GM19043 (cell line): ENCODE measurements around the gene ANKRD13C.

Experiments used
- ATAC-seq: cut with Tn5 transposase; IDR thresholded peaks from one replicate; pipeline ENCODE4 v1.9.1; 2021; ENCODE audit warnings: low read depth; ENCODE audit not compliant: unreplicated experiment

ANKRD13C gene

DNA sequence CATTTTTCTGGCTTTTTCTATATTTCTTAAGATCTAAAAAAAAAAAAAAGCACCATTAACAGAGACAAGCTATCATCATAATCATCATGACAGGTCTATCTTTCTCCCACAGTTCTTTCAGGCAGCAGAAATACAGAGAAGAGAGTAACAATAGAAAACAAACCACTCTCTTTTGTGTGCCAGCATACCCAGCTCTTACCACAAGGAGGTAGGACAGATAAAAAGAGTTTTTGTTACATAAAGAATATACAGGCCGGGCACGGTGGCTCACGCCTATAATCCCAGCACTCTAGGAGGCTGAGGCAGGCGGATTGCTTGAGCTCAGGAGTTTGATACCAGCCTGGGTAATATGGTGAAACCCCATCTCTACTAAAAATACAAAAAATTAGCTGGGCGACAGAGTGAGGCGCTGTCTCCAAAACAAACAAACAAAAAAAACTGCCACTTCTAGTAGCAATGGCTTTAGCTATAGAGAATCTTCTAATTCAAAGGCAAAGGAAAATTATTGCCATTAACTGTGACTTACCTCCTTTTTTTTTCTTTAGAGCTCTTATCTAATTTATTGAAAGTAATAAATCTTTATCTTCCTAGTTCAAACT, 39.7 kb downstream of the ANKRD13C start:
- ATAC-seq: no peak

DNA sequence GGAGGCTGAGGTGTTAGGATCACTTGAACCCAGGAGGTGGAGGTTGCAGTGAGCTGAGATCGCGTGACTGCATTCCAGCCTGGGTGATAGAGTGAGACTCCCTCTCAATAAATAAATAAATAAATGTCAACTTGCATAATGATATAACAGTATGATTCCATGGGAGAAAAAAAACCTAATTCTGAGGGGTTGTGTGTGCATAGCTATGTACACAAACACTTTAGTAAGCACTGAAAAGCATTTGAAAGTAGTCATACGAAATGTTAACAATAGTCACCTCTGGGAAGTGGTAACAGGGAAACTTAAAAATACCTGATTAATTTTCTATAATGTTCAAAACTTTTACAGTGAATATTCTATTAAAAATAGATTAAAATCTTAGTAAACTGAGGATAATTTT, 43.2 kb downstream of the ANKRD13C start:
- no peak for ATAC-seq

- no peak for ATAC-seq
Measured at GRCh38 chr1:70299472-70299871, 55.0 kb downstream of the ANKRD13C start.

DNA sequence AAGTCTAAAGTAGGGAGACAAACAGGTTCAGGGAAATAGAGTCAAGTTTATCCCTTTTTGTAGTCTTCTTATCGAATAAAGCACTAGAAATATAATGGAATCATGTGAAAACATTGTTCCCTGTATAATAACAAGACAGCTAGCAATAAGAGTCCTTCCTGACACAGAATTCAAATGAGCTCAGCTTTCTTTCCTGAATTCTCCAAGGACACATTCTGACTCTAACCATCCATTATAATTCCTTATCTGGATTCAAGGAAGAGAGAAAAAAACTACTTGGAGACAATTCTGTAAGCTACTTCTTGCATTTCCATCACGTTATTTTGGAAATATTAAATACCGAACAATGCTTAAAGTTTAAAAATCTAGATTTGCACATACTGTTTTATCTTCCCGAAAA, 58.8 kb downstream of the ANKRD13C start:
- no peak for ATAC-seq

- ATAC-seq: no peak
Measured at GRCh38 chr1:70293186-70293843, 61.2 kb downstream of the ANKRD13C start.

- no peak for ATAC-seq
Measured at GRCh38 chr1:70290218-70290617, 64.3 kb downstream of the ANKRD13C start.

GRCh38 chr1:70288166-70288565, 66.4 kb downstream of the ANKRD13C start:
- no peak for ATAC-seq

- ATAC-seq: no peak
Measured at GRCh38 chr1:70286453-70286852, 68.1 kb downstream of the ANKRD13C start.

DNA sequence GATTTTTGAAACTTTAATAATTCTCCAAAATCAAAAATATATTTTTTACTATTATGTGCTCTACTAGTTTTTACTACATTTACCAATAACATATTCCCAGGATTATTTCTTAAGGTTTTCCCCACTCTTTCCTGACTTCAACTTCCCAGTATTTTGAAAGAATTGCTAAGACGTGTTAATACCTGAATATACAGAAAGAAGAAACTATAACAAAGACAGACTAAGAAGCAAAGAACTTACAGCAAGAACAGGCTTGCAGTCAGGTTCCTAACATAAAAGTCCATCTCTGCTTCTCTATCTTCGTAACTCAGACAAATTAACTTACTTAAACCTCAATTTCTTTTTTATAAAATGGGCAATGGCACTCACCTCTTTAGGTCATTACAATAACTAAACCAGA, 70.2 kb downstream of the ANKRD13C start:
- ATAC-seq: no peak

GRCh38 chr1:70278710-70279109, 75.8 kb downstream of the ANKRD13C start:
- no peak for ATAC-seq

- ATAC-seq: no peak
Measured at GRCh38 chr1:70277875-70278274, 76.6 kb downstream of the ANKRD13C start.

DNA sequence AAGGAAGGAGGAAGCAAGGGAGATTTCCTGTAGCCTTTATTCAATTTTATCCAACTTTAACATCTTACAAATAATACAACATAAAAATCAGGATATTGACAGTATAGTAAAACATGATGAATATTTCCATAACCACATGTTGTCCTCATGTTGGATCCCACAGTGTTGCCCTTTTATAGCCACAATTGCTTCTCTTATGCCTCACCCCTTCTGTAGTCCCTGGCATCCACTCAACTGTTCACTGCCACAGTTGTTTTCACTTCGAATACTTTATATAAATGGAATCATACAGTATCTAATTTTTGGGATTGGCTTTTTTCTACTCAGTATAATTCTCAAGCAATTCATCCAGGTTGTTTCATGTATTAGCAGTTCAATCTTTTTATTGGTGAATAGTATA, 88.6 kb downstream of the ANKRD13C start:
- ATAC-seq: no peak

DNA sequence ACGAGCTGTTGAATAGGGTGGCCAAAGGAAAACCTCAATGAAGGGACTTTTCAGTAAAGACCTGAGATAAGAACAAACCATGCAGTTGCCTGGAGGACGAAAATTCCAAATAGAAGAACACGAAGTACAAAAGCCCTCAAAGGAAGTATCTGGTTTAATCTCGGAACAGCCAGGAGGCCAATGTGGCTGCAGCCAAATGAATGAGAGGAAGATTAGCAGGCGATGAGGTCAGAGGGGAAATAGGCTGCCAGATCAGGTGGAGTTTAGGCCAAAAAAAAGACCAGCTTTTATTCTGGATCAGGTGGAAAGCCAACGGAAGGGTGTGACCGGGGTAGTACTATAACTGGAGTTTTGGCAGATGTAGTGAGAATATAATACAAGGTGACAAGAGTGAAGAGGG, 89.7 kb downstream of the ANKRD13C start:
- no peak for ATAC-seq

GRCh38 chr1:70256664-70257063, 97.9 kb downstream of the ANKRD13C start:
- no peak for ATAC-seq

GRCh38 chr1:70248729-70249128, 105.8 kb downstream of the ANKRD13C start:
- no peak for ATAC-seq

DNA sequence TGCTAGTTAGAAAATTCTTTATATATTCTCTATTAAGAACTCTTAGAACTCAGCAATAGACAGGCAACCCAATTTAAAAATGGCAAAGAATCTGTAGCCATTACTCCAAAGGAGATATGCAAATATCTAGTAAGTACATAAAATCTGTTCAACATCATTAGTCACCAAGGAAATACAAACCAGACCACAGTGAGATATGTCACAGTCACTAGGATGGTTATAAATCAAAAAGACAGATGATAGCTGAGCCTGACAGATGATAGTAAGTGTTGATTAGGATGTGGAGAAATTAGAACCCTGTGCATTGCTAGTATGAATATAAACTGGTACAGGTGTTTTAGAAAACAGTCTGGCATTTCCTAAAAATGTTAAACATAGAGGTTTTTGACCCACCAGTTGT, 106.8 kb downstream of the ANKRD13C start:
- no peak for ATAC-seq

- ATAC-seq: no peak
Measured at GRCh38 chr1:70247122-70247521, 107.4 kb downstream of the ANKRD13C start.

DNA sequence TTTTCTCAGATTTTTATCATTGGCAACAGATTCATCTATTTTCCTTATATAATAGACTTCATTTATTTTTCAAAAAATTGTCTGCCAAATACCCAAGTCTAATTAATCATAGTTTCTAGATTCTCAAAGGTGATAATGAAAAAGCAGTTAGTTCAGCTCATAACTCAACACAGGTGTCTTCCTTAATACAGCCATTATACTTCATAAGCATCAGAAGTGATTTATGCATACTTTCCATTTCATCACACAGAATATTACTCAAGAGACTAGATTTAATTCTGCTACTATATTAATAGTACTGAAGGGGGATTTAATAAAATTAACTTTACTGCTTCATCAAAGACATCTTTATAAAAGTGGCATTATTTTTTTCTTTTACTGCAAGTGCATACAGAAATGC, 114.6 kb downstream of the ANKRD13C start:
- ATAC-seq: no peak

GRCh38 chr1:70234733-70235132, 119.8 kb downstream of the ANKRD13C start:
- no peak for ATAC-seq

DNA sequence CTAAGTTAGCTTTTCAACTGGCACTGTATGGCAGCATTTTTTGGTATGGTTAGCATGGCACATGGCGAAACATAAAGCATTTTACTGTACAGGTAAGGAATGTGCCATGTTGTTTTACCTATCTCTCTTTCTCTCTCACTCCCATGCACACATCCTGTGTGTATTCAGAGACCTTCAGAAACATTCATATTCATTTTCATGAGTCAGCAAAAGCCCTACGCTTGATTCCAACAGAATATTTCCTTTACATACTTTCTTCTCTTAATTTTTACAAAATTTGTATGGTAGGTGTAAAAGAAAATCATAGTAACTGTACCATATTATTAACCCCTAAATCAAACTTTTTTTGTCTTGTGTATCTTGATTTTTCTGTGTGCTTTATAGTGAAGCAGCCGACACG, 123.0 kb downstream of the ANKRD13C start:
- ATAC-seq: no peak

- ATAC-seq: no peak
Measured at GRCh38 chr1:70228670-70229069, 125.9 kb downstream of the ANKRD13C start.

- ATAC-seq: no peak
Measured at GRCh38 chr1:70227439-70227838, 127.1 kb downstream of the ANKRD13C start.

DNA sequence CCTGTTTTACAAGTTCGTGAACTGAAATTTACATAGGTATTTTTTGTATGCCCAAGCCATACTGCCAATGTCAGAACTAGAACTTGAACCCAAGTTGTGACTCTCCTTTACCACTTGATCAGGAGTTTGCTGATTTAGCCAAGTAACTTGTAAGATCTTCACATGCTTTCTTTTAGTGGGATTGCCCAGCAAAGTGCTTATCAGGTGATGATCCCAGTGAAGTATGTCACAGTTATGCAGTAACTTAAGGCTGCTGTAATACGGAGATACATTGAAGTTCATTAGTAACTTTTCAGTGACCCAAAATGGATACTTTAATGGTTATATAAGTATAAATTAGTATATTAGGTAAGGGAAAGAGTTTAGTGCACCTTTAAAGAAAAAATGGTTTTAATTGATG, 129.6 kb downstream of the ANKRD13C start:
- no peak for ATAC-seq
